ENCODE measurements around the gene SMARCC1. TPM values are rescaled to one million over a fixed set of nuclear protein-coding genes. Genes with fewer than 3 reads are reported as not detected.
A peak's percentile ranks its signal among the peaks of the same experiment; 100 is the strongest.

SMARCC1 gene
- total RNA-seq, 1 experiment from 2014 or later, result 130 TPM

DNA sequence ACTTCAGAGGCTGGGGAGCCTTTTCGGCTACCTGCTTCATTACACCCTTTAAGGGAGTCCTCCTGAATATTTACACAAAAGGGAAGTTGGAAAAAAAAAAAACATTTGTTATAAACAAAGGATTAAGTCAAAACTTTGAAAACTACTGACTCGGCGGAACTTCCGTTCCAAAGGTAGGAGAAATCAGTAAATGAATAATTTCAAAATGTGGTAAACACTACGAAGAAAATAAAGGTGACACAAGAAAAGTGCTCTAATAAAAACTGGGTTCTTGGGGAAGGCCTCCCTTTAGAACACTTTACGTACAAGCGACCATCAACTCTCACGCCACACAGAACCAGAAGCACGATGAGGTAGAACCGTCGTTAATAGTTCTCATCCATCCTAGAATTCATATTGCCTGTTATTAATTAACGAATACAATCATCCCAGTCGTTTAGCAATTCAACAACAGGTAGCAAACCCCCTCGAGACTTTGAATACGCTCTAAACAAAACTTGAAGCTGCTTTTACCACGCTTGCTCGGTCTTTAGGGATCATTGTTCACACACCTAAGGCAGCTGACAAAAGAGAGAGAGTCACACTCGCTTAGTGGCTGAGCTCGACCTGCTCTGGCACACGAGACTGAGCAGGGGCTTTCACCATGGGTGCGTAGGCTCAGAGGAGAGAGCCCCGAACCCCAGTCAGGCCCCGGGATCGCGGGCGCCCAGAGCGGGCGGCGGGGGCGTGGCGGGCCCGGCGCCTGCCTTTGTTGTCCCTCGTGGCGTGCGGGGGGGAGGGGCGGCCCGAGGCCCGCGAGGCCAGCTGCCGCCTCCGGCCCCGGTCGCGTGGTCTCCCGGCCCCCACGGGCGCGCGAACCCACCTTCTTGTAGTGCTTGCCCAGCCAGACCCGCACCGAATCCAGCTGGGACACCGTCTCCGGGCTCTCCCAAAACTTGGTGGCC lies 680 bp downstream of the SMARCC1 start:
- intact Hi-C loops (cut with micrococcal nuclease; ENCODE audit: unreplicated experiment), result loop anchor here (5.0 kb wide), 1 partner anchor 459 kb away; no protein-coding TSS in a partner anchor
- Histone ChIP-seq H3K27ac (peak overlapping the region; percentile 77), H3K9me2 (ENCODE audit: insufficient read depth) (no peaks in the 10 kb centered on the region), H4K20me1 (ENCODE audit: insufficient read depth) (peaks cover 42% of the 10 kb centered on the region), H2AFZ (peak overlapping the region; percentile 73), H3K4me1 (replicated peaks; ENCODE audit: insufficient read depth) (peaks cover 20% of the 10 kb centered on the region), H3K4me2 (peak overlapping the region; percentile 97), H3F3A (ENCODE audit: insufficient read depth, low read depth) (peaks cover 21% of the 10 kb centered on the region), H3K9me3 (ENCODE audit: insufficient read depth, low read depth) (no peaks in the 10 kb centered on the region), H3K4me3 (peak overlapping the region; percentile 67), H3K79me2 (ENCODE audit: low read depth) (peaks cover 60% of the 10 kb centered on the region), H3K36me3 (ENCODE audit: low read depth) (no peaks in the 10 kb centered on the region), H3K27me3 (ENCODE audit: insufficient read depth, low read depth) (no peaks in the 10 kb centered on the region)
- DNase-seq, result peak in 1 of 2 experiments; percentile 54
- TF ChIP-seq EZH2 (IDR thresholded peaks at IDR 0.05; ENCODE audit: low read depth), result no peak
- TF ChIP-seq, protein P1, sequence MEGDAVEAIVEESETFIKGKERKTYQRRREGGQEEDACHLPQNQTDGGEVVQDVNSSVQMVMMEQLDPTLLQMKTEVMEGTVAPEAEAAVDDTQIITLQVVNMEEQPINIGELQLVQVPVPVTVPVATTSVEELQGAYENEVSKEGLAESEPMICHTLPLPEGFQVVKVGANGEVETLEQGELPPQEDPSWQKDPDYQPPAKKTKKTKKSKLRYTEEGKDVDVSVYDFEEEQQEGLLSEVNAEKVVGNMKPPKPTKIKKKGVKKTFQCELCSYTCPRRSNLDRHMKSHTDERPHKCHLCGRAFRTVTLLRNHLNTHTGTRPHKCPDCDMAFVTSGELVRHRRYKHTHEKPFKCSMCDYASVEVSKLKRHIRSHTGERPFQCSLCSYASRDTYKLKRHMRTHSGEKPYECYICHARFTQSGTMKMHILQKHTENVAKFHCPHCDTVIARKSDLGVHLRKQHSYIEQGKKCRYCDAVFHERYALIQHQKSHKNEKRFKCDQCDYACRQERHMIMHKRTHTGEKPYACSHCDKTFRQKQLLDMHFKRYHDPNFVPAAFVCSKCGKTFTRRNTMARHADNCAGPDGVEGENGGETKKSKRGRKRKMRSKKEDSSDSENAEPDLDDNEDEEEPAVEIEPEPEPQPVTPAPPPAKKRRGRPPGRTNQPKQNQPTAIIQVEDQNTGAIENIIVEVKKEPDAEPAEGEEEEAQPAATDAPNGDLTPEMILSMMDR (conservative IDR thresholded peaks at IDR 0.05), result no peak
- ChIA-PET POLR2A (ENCODE audit: unreplicated experiment) (interaction anchor here (0.6 kb wide), 2 partner anchors 43 to 209 kb away, joined by 3 read pairs; no protein-coding TSS in a partner anchor), CTCF (interaction anchor here (0.6 kb wide), 1 partner anchor 233 kb away, joined by 14 read pairs; no protein-coding TSS in a partner anchor)
- BruUV-seq (replicated peaks), result TSS peak; percentile 41

DNA sequence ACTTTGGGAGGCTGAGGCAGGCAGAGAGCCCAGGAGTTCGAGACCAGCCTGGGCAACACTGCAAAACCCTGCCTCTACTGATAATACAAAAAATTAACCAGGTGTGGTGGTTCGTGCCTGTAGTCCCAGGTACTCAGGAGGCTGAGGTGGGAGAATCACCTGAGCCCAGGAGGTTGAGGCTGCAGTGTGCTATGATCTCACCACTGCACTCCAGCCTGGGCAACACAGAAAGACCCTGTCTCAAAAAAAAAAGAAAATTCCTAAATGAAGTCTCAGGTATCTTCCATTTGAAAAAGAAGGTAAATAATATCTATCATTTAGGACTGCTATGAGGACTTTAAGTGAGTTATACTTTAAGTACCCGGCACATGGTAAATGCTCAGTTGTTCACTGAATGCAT lies 2.9 kb downstream of the SMARCC1 start:
- Histone ChIP-seq H3K9me3 (ENCODE audit: insufficient read depth, low read depth) (no peaks in the 10 kb centered on the region), H3K4me2 (peak overlapping the region; percentile 97; the same call in 1 of the 2 replicates), H3F3A (ENCODE audit: insufficient read depth, low read depth) (peaks cover 25% of the 10 kb centered on the region), H3K27me3 (ENCODE audit: insufficient read depth, low read depth) (no peaks in the 10 kb centered on the region), H3K36me3 (ENCODE audit: low read depth) (no peaks in the 10 kb centered on the region), H3K9me2 (ENCODE audit: insufficient read depth) (no peaks in the 10 kb centered on the region), H3K4me3 (no peak overlapping the region), H3K27ac (no peak overlapping the region), H2AFZ (no peak overlapping the region), H3K4me1 (replicated peaks; ENCODE audit: insufficient read depth) (peaks cover 20% of the 10 kb centered on the region), H3K79me2 (ENCODE audit: low read depth) (peaks cover 83% of the 10 kb centered on the region), H4K20me1 (ENCODE audit: insufficient read depth) (peaks cover 59% of the 10 kb centered on the region)
- intact Hi-C loops (cut with micrococcal nuclease; ENCODE audit: unreplicated experiment), result no loop called here
- ChIA-PET CTCF (no interaction called here), POLR2A (ENCODE audit: unreplicated experiment) (no interaction called here)
- no peak for DNase-seq
- no TSS peak for BruUV-seq (replicated peaks)
- TF ChIP-seq, protein P1 (conservative IDR thresholded peaks at IDR 0.05), result no peak
- TF ChIP-seq EZH2 (IDR thresholded peaks at IDR 0.05; ENCODE audit: low read depth), result no peak

DNA sequence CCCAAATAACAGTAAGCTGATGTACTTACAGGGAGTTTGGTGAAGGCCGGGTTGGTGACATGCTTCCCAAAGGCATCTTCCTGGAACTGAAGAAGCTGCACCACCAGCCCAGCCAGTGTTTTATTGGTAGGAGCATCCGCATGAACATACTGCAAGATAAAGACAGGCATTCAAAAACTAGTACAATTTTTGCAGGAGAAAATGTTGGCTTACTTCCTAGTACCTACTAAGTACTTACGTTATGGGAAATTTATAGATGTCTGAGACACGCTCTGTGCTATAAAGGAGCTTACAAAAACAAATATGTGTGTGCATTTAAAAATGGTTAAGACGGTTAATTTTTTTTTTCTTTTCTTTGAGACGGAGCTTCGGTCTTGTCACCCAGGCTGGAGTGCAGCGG lies 8.9 kb downstream of the SMARCC1 start:
- 0 out of 2 replicates have a peak, but pooled peaks cover 4% of the 10 kb centered on the region for H3K36me3 ChIP-seq (ENCODE audit: low read depth)
- POLR2A ChIA-PET (ENCODE audit: unreplicated experiment), result no interaction called here
- intact Hi-C loops (cut with micrococcal nuclease; ENCODE audit: unreplicated experiment), result no loop called here

More for the DNA sequence above, 8.9 kb downstream of the SMARCC1 start:
- CTCF ChIA-PET, result no interaction called here
- Histone ChIP-seq H2AFZ (no peak overlapping the region), H3F3A (ENCODE audit: insufficient read depth, low read depth) (peaks cover 4% of the 10 kb centered on the region; the same call in 1 of the 2 replicates), H3K4me3 (no peak overlapping the region), H3K9me3 (ENCODE audit: insufficient read depth, low read depth) (no peaks in the 10 kb centered on the region), H3K4me1 (replicated peaks; ENCODE audit: insufficient read depth) (no peaks in the 10 kb centered on the region), H3K9me2 (ENCODE audit: insufficient read depth) (no peaks in the 10 kb centered on the region), H3K4me2 (no peak overlapping the region), H3K27ac (no peak overlapping the region), H3K79me2 (ENCODE audit: low read depth) (peaks cover 79% of the 10 kb centered on the region), H4K20me1 (ENCODE audit: insufficient read depth) (peaks cover 70% of the 10 kb centered on the region), H3K27me3 (ENCODE audit: insufficient read depth, low read depth) (no peaks in the 10 kb centered on the region)
- no TSS peak for BruUV-seq (replicated peaks)
- no peak for DNase-seq
- no peak for TF ChIP-seq EZH2 (IDR thresholded peaks at IDR 0.05; ENCODE audit: low read depth)
- TF ChIP-seq, protein P1 (conservative IDR thresholded peaks at IDR 0.05), result no peak

Data from PC-9 (cell line).